PC-3 (cell line): Measurements from ENCODE around the gene PRICKLE1. TPM values are rescaled to one million over a fixed set of nuclear protein-coding genes. Genes with fewer than 3 reads are reported as not detected.

Source experiments
- ATAC-seq: fragments of 200-7000 bp; cut with Tn5 transposase; 2 replicates; pipeline ENCODE4 v1.9.1; 2020; ENCODE audit warnings: mild to moderate bottlenecking, moderate library complexity
- BruUV-seq: library from RNA; stranded (reverse); fragments of 400-500 nt; replicated peaks from 2 replicates; lab custom pipeline; 2021; lab: Mats Ljungman, UMichigan
- CTCF ChIA-PET: fragments of 300-600 bp; sonication (Branson Sonifier 250); formaldehyde crosslinking; loops from one replicate; lab custom pipeline; 2022; ENCODE audit warnings: antibody characterized with exemption; lab: Charles Lee
- POLR2A ChIA-PET: fragments of 300-600 bp; sonication (Branson Sonifier 250); formaldehyde crosslinking; loops from one replicate; lab custom pipeline; 2022; ENCODE audit warnings: antibody characterized with exemption; ENCODE audit not compliant: unreplicated experiment; lab: Charles Lee
- DNase-seq: peaks from one replicate; pipeline ENCODE4 v3.0.0-alpha.2; 2015
- H2AFZ ChIP-seq: fragments of 300-600 bp; sonication (generic); 2 replicates; pipeline ENCODE4 v1.6.0; 2016; ENCODE audit warnings: antibody characterized with exemption, low read length
- H3F3A ChIP-seq: fragments of 300-600 bp; sonication (generic); one replicate; pipeline ENCODE4 v1.6.0; 2017; ENCODE audit warnings: antibody characterized with exemption, low read length, control low read depth, mild to moderate bottlenecking; ENCODE audit not compliant: unreplicated experiment
- H3K27ac ChIP-seq: fragments of 300-600 bp; sonication (generic); 2 replicates; pipeline ENCODE4 v1.5.1; 2016; ENCODE audit warnings: mild to moderate bottlenecking, low read length
- H3K27me3 ChIP-seq: fragments of 300-600 bp; sonication (generic); 2 replicates; pipeline ENCODE4 v1.6.1; 2016; ENCODE audit warnings: low read length, mixed read lengths
- H3K36me3 ChIP-seq: fragments of 300-600 bp; sonication (generic); 2 replicates; pipeline ENCODE4 v1.6.1; 2016; ENCODE audit warnings: low read depth, mixed run types, low read length, mixed read lengths
- H3K4me1 ChIP-seq: fragments of 300-600 bp; sonication (generic); 2 replicates; pipeline ENCODE4 v1.5.1; 2016; ENCODE audit warnings: low read length; ENCODE audit not compliant: insufficient read depth
- H3K4me2 ChIP-seq: fragments of 300-600 bp; sonication (generic); 2 replicates; pipeline ENCODE4 v1.6.0; 2016; ENCODE audit warnings: low read length
- H3K4me3 ChIP-seq: fragments of 300-600 bp; sonication (generic); 2 replicates; pipeline ENCODE4 v1.5.1; 2016; ENCODE audit warnings: mild to moderate bottlenecking, low read length, mixed read lengths
- H3K79me2 ChIP-seq: fragments of 300-600 bp; sonication (generic); 2 replicates; pipeline ENCODE4 v1.6.1; 2017; ENCODE audit warnings: low read length, mixed read lengths
- H3K9ac ChIP-seq: fragments of 300-600 bp; sonication (generic); 2 replicates; pipeline ENCODE4 v1.6.0; 2016; ENCODE audit warnings: mild to moderate bottlenecking, low read length
- H3K9me2 ChIP-seq: fragments of 300-600 bp; sonication (generic); replicated peaks from 2 replicates; pipeline ENCODE4 v1.6.1; 2016; ENCODE audit warnings: mixed run types, low read length, mixed read lengths
- H3K9me3 ChIP-seq: fragments of 300-600 bp; sonication (generic); 2 replicates; pipeline ENCODE4 v1.6.1; 2016; ENCODE audit warnings: low read length, mixed read lengths
- H4K20me1 ChIP-seq: fragments of 300-600 bp; sonication (generic); 2 replicates; pipeline ENCODE4 v1.6.1; 2016; ENCODE audit warnings: low read length, mixed read lengths
- EZH2 ChIP-seq: fragments of 300-600 bp; sonication (generic); IDR thresholded peaks from one replicate; pipeline ENCODE4 v1.6.1; 2017; ENCODE audit warnings: antibody characterized with exemption, mild to moderate bottlenecking, low read length; ENCODE audit not compliant: unreplicated experiment
- EZH2phosphoT487 ChIP-seq: fragments of 300-600 bp; sonication (generic); IDR thresholded peaks from 2 replicates; pipeline ENCODE4 v1.6.1; 2018; ENCODE audit warnings: mild to moderate bottlenecking, antibody characterized with exemption, low read length, borderline replicate concordance
- intact Hi-C: fragments of 100-400 bp; cut with micrococcal nuclease; formaldehyde crosslinking; loops from 2 replicates; pipeline ENCODE4 v1.9.0; 2023
- total RNA-seq: library from RNA; depleted of rRNA; stranded (reverse); fragments of >200 nt; gene quantifications from 2 replicates; pipeline ENCODE4 v1.2.3, GENCODE V29; 2014
- TF ChIP-seq, protein P1 (sequence below): fragments of 300-600 bp; sonication (generic); conservative IDR thresholded peaks from 2 replicates; pipeline ENCODE4 v1.5.1; 2017; ENCODE audit warnings: antibody characterized with exemption, low read depth, mild to moderate bottlenecking, low read length

Gene PRICKLE1
- total RNA-seq, 1 experiment from 2014 or later, result 17.2 TPM

GRCh38 chr12:42482041-42482747 lies 107.4 kb downstream of the PRICKLE1 start:
- intact Hi-C loops, result loop anchor here (1.0 to 10.0 kb wide), 6 partner anchors 87 to 855 kb away; partner anchors contain the start of gene PRICKLE1
- Histone ChIP-seq H3K9me3 (no peaks in the 10 kb centered on the region), H3K4me1 (peaks cover 18% of the 10 kb centered on the region; the same call in 1 of the 2 replicates), H2AFZ (peak overlapping the region; percentile 91), H3K36me3 (no peaks in the 10 kb centered on the region), H3K27me3 (no peaks in the 10 kb centered on the region), H3K9me2 (no peaks in the 10 kb centered on the region), H3F3A (no peaks in the 10 kb centered on the region), H3K4me2 (peak overlapping the region; percentile 93), H4K20me1 (no peaks in the 10 kb centered on the region; the same call in 1 of the 2 replicates), H3K27ac (peak overlapping the region; percentile 54), H3K9ac (peak overlapping the region; percentile 47), H3K79me2 (peaks cover 62% of the 10 kb centered on the region), H3K4me3 (peak overlapping the region; percentile 78)
- ChIA-PET CTCF (interaction anchor here (0.6 to 1.9 kb wide), 6 partner anchors 79 to 800 kb away, joined by 3 to 19 read pairs (median 4); no protein-coding TSS in a partner anchor), POLR2A (no interaction called here)
- ATAC-seq, result peak; percentile 54
- TF ChIP-seq, protein P1, sequence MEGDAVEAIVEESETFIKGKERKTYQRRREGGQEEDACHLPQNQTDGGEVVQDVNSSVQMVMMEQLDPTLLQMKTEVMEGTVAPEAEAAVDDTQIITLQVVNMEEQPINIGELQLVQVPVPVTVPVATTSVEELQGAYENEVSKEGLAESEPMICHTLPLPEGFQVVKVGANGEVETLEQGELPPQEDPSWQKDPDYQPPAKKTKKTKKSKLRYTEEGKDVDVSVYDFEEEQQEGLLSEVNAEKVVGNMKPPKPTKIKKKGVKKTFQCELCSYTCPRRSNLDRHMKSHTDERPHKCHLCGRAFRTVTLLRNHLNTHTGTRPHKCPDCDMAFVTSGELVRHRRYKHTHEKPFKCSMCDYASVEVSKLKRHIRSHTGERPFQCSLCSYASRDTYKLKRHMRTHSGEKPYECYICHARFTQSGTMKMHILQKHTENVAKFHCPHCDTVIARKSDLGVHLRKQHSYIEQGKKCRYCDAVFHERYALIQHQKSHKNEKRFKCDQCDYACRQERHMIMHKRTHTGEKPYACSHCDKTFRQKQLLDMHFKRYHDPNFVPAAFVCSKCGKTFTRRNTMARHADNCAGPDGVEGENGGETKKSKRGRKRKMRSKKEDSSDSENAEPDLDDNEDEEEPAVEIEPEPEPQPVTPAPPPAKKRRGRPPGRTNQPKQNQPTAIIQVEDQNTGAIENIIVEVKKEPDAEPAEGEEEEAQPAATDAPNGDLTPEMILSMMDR, result no peak
- peak; percentile 69 for DNase-seq
- TSS peak; percentile 66 for BruUV-seq

DNA sequence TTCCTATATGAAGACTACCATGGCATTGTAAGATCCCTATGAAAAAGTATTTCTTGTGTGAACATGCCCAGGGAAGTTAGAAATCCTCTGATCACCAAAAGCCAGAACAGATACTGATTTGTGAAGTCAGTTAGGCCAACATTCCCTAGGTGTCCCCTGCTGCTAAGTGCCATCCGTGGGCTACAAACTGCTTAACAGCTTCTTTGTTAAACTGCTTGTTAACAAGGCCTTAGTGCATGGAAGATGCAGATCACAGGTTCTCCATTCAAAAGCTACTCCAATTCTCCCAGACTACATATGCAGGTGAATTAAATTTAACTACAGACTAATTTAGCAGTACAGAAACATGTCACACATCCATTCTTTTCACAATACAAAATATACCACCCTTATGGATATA lies 108.2 kb downstream of the PRICKLE1 start:
- peak overlapping the region; percentile 93 for H3K4me2 ChIP-seq
- BruUV-seq, result no TSS peak
- DNase-seq (no peak), ATAC-seq (no peak)
- TF ChIP-seq EZH2phosphoT487, result no peak
- no peak for TF ChIP-seq EZH2
- TF ChIP-seq, protein P1, result no peak
- no peaks in the 10 kb centered on the region for H3K9me3 ChIP-seq
- H4K20me1 ChIP-seq, result no peaks in the 10 kb centered on the region; the same call in 1 of the 2 replicates
- H3K4me1 ChIP-seq, result peaks cover 18% of the 10 kb centered on the region; the same call in 1 of the 2 replicates
- H3K36me3 ChIP-seq, result no peaks in the 10 kb centered on the region
- H3F3A ChIP-seq, result no peaks in the 10 kb centered on the region
- ChIA-PET CTCF (no interaction called here), POLR2A (no interaction called here)
- H2AFZ ChIP-seq, result peak overlapping the region; percentile 91
- no peaks in the 10 kb centered on the region for H3K27me3 ChIP-seq
- 0 out of 2 replicates have a peak overlapping the region, but pooled peaks have one; percentile 47 for H3K9ac ChIP-seq
- H3K4me3 ChIP-seq, result peak overlapping the region; percentile 78
- H3K9me2 ChIP-seq, result no peaks in the 10 kb centered on the region
- H3K79me2 ChIP-seq, result peaks cover 67% of the 10 kb centered on the region
- intact Hi-C loops, result loop anchor here (5.0 to 10.0 kb wide), 2 partner anchors 106 to 683 kb away; partner anchors contain the start of gene PRICKLE1
- no peak overlapping the region for H3K27ac ChIP-seq

DNA sequence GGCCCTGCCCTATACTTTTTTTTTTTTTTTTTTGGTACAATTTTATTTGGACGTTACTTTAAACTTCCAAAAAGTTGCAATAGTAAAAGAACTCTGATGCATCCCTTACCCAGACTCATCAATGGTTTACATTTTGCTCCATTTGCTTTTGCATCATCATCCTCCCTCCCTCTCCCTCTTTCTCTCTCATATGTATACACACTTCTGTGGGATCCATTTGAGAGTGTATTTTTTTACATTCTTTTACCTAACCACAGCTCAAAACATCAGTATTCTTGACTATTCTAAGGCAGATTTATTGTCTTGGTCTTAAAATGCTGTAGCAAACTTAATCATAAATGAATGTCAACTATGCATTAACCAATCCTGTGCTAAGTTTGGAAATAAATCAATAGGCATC lies 111.6 kb downstream of the PRICKLE1 start:
- H3K4me3 ChIP-seq, result no peak overlapping the region
- no TSS peak for BruUV-seq
- TF ChIP-seq EZH2 (no peak), EZH2phosphoT487 (no peak)
- TF ChIP-seq, protein P1, result no peak
- no peaks in the 10 kb centered on the region for H3F3A ChIP-seq
- ATAC-seq (no peak), DNase-seq (no peak)
- H3K36me3 ChIP-seq, result no peaks in the 10 kb centered on the region
- no peaks in the 10 kb centered on the region for H3K27me3 ChIP-seq
- no peaks in the 10 kb centered on the region for H3K9me3 ChIP-seq
- no peak overlapping the region for H3K9ac ChIP-seq
- H3K4me2 ChIP-seq, result no peak overlapping the region
- CTCF ChIA-PET, result no interaction called here
- H3K79me2 ChIP-seq, result peaks cover 81% of the 10 kb centered on the region
- intact Hi-C loops, result loop anchor here (10.0 kb wide), 1 partner anchor 1173 kb away; no protein-coding TSS in a partner anchor
- H3K27ac ChIP-seq, result no peak overlapping the region
- H3K4me1 ChIP-seq, result peaks cover 37% of the 10 kb centered on the region
- POLR2A ChIA-PET, result no interaction called here
- H2AFZ ChIP-seq, result no peak overlapping the region
- H4K20me1 ChIP-seq, result no peaks in the 10 kb centered on the region; the same call in 1 of the 2 replicates
- H3K9me2 ChIP-seq, result no peaks in the 10 kb centered on the region
